ENCODE data around the gene KRTAP1-3.

GRCh38 chr17:41049110-41049509 is 14.4 kb upstream of the KRTAP1-3 start:
- TF ChIP-seq CTCF (IDR thresholded peaks at IDR 0.05) (no peak), ZMAT4 (CRISPR knock-in tag; IDR thresholded peaks at IDR 0.05) (no peak), ZNF219 (CRISPR knock-in tag; IDR thresholded peaks at IDR 0.05; ENCODE audit: borderline replicate concordance) (no peak), RORB (CRISPR knock-in tag; IDR thresholded peaks at IDR 0.05) (no peak), PREB (CRISPR knock-in tag; IDR thresholded peaks at IDR 0.05; ENCODE audit: borderline replicate concordance) (no peak), USF2 (CRISPR knock-in tag; IDR thresholded peaks at IDR 0.05) (no peak), PRDM15 (CRISPR knock-in tag; IDR thresholded peaks at IDR 0.05) (no peak), ZNF423 (CRISPR knock-in tag; IDR thresholded peaks at IDR 0.05) (no peak), TEAD4 (CRISPR knock-in tag; IDR thresholded peaks at IDR 0.05) (no peak), TCF7 (CRISPR knock-in tag; IDR thresholded peaks at IDR 0.05; ENCODE audit: low read depth) (no peak), ATF2 (CRISPR knock-in tag; IDR thresholded peaks at IDR 0.05; ENCODE audit: borderline replicate concordance, low read depth) (no peak), CREB1 (CRISPR knock-in tag; IDR thresholded peaks at IDR 0.05) (no peak), HMGXB4 (CRISPR knock-in tag; IDR thresholded peaks at IDR 0.05) (no peak), ATF3 (CRISPR knock-in tag; conservative IDR thresholded peaks at IDR 0.05) (no peak)
